Measurements from ENCODE around the gene TOP2A.

The TOP2A gene

DNA sequence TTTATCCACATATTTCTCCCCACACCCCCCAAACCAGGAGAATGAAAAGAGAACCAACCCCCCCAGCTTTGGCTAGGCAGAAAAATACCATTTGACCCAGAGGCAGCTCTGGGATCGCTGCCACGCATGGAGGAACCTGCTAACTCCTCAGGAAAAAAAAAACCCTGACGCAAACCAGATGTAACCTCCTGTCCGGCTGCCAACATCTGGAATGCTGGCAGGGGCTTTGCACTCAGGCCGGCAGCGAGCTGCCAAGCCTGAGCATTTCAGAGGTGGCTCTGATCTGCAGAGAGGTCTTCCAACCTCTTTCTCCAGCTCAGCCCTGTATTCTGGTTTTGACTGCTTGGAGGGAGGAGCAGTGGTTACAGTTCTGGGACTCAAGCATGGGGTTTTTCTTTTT lies 33.7 kb upstream of the TOP2A start:
- DNase-seq, result no peak

- DNase-seq, result peak; percentile 49
These were observed 32.5 kb upstream of the TOP2A start for GRCh38 chr17:40450175-40450574.

DNA sequence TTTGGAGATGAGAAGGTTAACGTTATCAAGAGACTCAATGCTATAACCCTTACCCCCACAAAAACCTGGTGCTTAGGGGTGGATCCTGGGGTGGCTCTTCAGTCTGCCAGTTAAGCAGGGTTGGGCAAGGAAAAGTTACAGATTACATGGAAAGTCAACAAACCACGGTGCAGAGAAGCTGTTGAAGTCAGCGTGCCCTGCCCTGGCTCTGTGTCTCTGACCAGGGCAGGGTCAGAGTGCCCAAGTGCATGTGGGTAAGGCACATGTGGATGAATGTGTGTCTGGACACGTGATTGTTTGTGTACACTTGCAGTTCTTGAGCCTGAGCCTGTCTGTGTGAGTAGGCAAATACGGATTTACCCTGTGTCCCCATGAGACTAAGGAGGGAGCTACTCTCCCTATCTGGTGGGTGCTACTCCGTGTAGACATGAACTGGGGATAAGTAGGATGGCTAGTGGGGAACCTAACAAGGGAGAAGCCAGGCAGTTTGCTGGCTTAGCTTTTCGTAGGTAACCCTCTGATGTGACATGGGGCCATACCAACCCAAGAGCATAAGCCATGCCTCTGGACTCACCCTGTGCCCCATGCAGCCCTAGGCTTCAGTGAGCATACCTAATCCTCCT lies 31.1 kb upstream of the TOP2A start:
- DNase-seq, result no peak

- no peak for DNase-seq
These were observed 30.5 kb upstream of the TOP2A start for GRCh38 chr17:40448213-40448638.

- no peak for DNase-seq
These were observed 30.1 kb upstream of the TOP2A start for GRCh38 chr17:40447806-40448205.

DNA sequence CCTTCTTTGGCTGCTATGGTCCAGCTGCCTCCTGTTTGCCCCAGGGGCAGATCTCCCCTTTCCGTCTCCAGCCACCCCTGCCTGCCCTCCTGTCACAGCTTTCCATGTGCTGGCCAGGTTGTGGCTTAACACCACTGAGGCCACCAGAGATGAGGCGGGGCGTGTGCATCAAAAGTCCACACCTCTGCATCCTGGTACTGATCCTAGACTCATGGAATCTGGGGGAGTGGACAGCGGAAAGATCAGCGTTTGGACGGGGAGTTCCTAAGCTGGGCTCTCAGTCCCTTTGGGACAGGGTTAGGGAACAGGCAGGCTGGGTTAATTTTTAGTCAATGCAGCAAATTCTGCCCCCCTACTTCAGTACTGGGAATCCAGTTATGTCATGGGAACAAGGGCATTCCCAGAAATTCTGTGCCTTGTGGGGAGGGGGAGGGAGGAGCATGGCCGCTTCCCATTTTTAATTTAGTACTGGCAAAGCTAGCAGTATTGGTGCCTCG lies 29.5 kb upstream of the TOP2A start:
- no peak for DNase-seq

- DNase-seq, result no peak
These were observed 28.2 kb upstream of the TOP2A start for GRCh38 chr17:40445751-40446468.

DNA sequence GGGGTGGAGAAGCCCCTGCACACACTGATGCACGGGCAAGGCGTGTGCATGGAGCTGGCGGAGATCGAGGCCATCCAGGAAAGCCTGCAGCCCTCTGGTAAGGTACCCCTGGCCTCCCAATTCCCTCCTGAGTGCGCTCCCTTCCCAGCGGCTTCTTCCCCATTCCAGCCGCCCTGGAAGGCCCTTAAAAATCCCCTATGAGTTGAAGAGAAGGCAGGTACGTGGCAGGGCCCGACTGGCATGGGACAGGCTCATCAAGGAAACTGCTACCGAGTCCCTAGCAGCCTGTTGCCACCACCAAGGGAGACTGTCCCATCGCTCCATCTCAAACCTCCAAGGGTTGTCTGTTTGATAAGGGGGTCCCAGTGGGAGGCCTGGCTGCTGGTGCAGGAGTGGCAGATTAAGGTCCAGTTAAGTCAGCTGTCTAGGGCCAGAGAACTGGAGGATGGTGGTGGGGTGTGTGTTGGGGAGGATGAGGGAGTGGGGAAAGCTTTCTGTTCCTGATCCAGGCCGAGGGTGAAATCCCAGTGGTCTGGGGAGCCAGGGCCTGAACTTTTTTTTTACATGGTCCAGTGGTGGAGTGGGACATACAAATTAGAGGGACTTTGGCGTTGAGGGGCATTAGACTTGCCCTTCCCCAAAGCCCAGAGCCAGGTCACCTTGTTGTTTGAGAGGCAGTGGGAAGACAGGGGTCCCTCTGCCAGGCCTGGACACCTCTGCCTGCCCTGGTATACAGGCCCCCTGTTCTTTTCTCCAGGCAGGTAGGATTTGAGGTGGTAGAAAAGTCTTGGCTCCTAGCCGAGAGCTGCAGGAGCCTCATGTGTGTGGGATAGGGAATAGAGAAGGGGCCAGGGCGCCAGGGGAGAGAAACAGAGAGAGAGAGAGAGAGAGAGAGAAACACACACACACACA lies 26.5 kb upstream of the TOP2A start:
- DNase-seq, result no peak

- peak; percentile 66 for DNase-seq
These were observed 25.7 kb upstream of the TOP2A start, which contains the start of gene IGFBP4 for GRCh38 chr17:40443196-40443987. TSS of gene IGFBP4 (plus strand) at chr17:40443450. CDS start at chr17:40443736, 286 bp downstream.

DNA sequence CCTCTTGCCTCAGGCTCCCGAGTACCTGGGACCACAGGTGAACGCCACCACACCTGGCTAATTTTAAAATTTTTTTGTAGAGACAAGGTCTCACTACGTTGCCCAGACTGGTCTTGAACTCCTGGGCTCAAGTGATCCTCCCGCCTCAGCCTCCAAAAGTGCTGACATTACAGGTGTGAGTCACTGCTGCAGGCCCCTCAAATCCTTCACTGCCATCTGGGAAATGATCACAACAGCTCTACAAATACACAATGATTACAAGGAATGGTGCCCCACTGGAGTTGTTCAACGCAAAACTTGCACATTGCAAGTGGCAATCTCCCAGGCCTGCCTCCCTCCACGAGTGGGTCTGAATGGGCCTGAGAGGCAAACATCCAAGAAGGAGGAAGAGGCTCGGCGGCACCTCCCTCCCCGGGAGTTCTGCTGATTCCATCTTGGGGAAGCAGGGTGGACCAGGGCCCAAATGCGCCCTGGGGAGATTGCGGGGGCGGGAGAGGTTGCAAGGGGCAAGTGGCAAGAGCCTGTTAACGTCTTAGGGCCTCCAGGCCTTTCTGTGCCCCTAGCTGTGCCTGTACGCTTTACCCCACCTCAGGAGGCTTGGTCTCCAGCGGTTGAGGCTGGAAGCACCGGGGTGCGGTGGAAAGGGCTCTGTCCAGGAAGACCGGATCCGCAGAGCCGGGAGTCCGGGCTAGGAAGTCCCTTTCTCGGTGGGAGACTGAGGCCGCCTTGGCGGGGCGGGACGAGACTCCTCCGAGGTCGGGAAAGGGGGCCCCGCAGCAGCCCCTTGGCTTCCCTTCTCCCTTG lies 24.9 kb upstream of the TOP2A start:
- no peak for DNase-seq

GRCh38 chr17:40440166-40440565 lies 22.5 kb upstream of the TOP2A start:
- DNase-seq, result no peak

GRCh38 chr17:40437095-40437732 lies 19.5 kb upstream of the TOP2A start:
- DNase-seq, result no peak

DNA sequence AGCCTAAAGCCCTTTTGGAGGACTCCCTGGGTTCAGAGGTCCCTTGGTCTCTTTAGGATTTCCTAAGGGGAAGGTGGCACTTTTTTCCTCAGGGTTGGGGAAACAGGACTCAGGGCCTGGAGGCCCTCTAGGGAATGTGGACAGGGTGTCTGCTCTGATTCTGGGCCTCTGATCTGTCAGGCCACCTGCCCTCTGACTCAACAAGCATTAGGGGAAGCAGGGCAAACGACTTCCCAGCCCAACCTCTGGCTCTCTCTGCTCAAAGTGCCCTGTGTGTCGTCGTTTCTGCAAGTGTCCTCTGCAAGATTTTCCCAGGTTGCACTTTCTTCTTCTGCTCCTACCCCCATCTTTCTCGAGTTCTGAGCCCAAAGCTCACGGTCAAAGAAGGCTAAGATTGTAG lies 18.9 kb upstream of the TOP2A start:
- DNase-seq, result no peak

DNA sequence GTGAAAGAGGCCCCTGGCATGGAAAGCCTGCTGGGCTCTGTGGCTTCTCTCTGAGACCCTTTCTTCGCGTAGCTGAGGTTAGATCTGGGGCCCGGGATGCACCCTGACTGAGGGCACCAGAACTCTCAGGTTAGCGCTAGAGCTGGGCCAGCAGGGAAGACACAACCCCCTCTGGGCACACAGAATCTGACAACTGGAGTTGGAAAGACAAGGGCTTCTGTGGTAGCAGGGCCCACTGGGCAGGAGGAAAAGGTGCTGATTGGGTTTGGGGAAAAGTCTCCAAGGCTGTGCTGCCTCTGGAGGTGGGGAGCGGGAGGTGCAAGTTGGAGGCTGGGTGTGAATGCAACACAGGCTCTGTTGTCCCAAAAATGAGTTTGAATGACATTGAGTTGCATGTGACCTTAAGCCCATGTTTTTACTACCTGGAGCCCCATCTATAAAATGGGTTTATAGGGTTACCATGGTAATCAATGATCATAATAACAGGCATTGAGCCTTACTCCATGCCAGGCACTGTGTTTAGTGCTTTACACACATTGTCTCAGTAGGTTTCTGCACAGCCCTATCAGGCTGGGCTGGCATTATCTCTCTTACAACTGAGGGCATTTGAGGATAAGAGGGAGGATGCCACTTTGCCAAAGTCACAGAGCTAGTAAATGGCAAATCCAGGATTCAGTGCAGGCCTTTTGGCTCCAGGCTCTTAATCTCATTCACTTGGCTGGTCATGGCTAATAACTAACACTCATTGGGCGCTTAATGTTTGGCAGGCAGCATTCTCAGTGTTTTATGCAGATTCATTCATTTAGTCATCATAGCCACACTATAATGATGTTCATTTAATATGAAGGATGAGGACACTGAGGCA lies 16.1 kb upstream of the TOP2A start:
- DNase-seq, result no peak

- DNase-seq, result no peak
These were observed 15.3 kb upstream of the TOP2A start for GRCh38 chr17:40432864-40433528.

DNA sequence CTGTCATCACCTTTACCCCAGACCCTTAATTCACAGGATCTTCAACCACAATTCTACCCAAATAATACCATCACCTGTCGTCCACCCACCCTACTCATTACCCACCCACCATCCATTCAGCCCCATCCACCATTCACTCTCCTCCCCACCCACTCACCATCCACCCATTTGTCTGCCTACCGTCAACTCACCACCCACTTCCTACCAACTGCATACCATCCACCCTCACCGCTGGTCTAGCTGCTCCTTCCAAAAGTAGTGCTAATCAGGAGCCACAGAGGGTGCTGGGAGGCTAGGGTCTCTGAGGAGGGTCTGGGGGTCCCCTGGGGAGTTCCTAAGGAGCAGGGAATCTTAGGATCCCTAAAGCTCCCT lies 13.5 kb upstream of the TOP2A start:
- no peak for DNase-seq

- no peak for DNase-seq
These were observed 12.9 kb upstream of the TOP2A start for GRCh38 chr17:40430272-40431230.

DNA sequence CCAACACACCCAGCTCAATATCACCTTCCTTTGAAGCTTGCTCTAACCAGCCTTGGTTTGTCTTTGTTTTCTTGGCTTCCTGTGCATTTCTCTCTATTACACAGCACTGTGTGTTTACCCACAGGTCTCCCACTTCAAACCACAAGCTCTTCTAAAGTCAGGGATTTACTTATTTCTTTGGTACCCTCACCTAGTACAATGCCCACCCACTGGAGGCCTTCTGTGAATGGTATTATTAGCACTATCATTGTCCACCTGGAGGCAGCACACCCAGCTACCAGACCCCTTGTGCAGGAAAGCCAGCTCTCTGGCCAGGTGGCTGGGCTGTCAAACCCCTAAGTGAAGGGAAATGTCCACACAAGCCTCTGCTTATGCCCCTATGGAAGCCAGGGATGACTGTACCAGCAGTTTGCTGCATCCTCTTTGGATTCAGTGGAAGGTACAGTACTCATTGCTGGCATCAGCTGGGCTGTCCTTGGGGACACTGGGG lies 9.4 kb upstream of the TOP2A start:
- no peak for DNase-seq
